H1 (cell line): ENCODE measurements around the gene PEAK1. TPM values are rescaled to one million over a fixed set of nuclear protein-coding genes. Genes with fewer than 3 reads are reported as not detected.

Experiments used
- CTCF ChIA-PET: fragments of 300-600 bp; sonication (Branson Sonifier 250); formaldehyde crosslinking; loops from one replicate; lab custom pipeline; 2021; ENCODE audit not compliant: partially characterized antibody; lab: Charles Lee
- POLR2A ChIA-PET: fragments of 300-600 bp; sonication (Branson Sonifier 250); formaldehyde crosslinking; loops from one replicate; lab custom pipeline; 2021; ENCODE audit warnings: inconsistent platforms; ENCODE audit not compliant: partially characterized antibody; lab: Charles Lee
- DNase-seq, 2 experiments: peaks; one replicate each; pipeline versions ENCODE4 v3.0.0 to v3.0.0-alpha.2; 2010 to 2022; ENCODE audit warnings: low spot score in 2 of 2, low read depth in 1 of 2, mixed read lengths in 1 of 2
- FAIRE-seq: peaks from 2 replicates; lab custom pipeline; 2011; peaks lifted over from hg19 to GRCh38; lab: Jason Lieb, UNC
- H2AFZ ChIP-seq: 2 replicates; pipeline ENCODE4 v1.8.1; 2012; ENCODE audit warnings: low read length, inconsistent platforms
- H2AK5ac ChIP-seq: 2 replicates; pipeline ENCODE4 v1.6.1; 2013; ENCODE audit warnings: low read depth, low read length
- H2BK120ac ChIP-seq: replicated peaks from 2 replicates; pipeline ENCODE3; 2013; ENCODE audit warnings: low read depth, low read length, inconsistent platforms
- H2BK12ac ChIP-seq: 2 replicates; pipeline ENCODE4 v1.6.1; 2013; ENCODE audit warnings: low read depth, low read length
- H2BK15ac ChIP-seq: 2 replicates; pipeline ENCODE4 v1.6.1; 2013; ENCODE audit warnings: low read length
- H2BK20ac ChIP-seq: 2 replicates; pipeline ENCODE4 v1.6.1; 2013; ENCODE audit warnings: low read length
- H2BK5ac ChIP-seq: 2 replicates; pipeline ENCODE4 v1.6.1; 2013; ENCODE audit warnings: low read depth, low read length
- H3K14ac ChIP-seq: 2 replicates; pipeline ENCODE4 v1.6.1; 2013; ENCODE audit warnings: inconsistent platforms; ENCODE audit not compliant: insufficient read length
- H3K18ac ChIP-seq: 2 replicates; pipeline ENCODE4 v1.6.1; 2013; ENCODE audit warnings: low read length; ENCODE audit errors: extremely low read depth
- H3K23ac ChIP-seq: 2 replicates; pipeline ENCODE4 v1.6.1; 2013; ENCODE audit warnings: inconsistent platforms; ENCODE audit not compliant: insufficient read length
- H3K23me2 ChIP-seq: 2 replicates; pipeline ENCODE4 v1.6.1; 2013; ENCODE audit warnings: low read depth, low read length
- H3K27ac ChIP-seq: 2 replicates; pipeline ENCODE4 v1.6.1; 2011; ENCODE audit warnings: low read depth, low read length, inconsistent platforms
- H3K27me3 ChIP-seq, 4 experiments: replicated peaks in 1 of 4; 1 replicate in 1 of 4; 2 replicates in 3 of 4; pipeline versions ENCODE4 v1.6.1 to v1.8.1; 2011 to 2013; ENCODE audit warnings: low read length in 3 of 4, mild to moderate bottlenecking in 3 of 4, inconsistent platforms in 2 of 4, mixed read lengths in 2 of 4, moderate library complexity in 1 of 4; ENCODE audit not compliant: control insufficient read depth in 3 of 4, insufficient read depth in 3 of 4; ENCODE audit errors: extremely low read depth in 1 of 4
- H3K36me3 ChIP-seq, 4 experiments: 2 replicates each; pipeline versions ENCODE4 v1.6.1 to v1.8.1; 2011 to 2013; ENCODE audit warnings: mild to moderate bottlenecking in 4 of 4, low read length in 3 of 4, moderate library complexity in 2 of 4, control low read depth in 1 of 4, inconsistent platforms in 1 of 4; ENCODE audit not compliant: insufficient read depth in 4 of 4, control insufficient read depth in 2 of 4
- H3K4ac ChIP-seq: replicated peaks from 2 replicates; pipeline ENCODE3; 2013; ENCODE audit warnings: low read length, low read depth, mixed read lengths, inconsistent platforms; ENCODE audit not compliant: insufficient read length
- H3K4me1 ChIP-seq, 4 experiments: replicated peaks in 1 of 4; 1 replicate in 1 of 4; 2 replicates in 3 of 4; pipeline versions ENCODE4 v1.6.1 to v1.8.1; 2011 to 2013; ENCODE audit warnings: low read length in 3 of 4, inconsistent platforms in 2 of 4, mixed read lengths in 1 of 4; ENCODE audit not compliant: insufficient read depth in 4 of 4, control insufficient read depth in 3 of 4
- H3K4me2 ChIP-seq, 2 experiments: 2 replicates each; pipeline versions ENCODE4 v1.6.1 to v1.8.1; 2011 to 2013; ENCODE audit warnings: low read depth in 2 of 2, low read length in 2 of 2, control low read depth in 1 of 2, inconsistent platforms in 1 of 2, mild to moderate bottlenecking in 1 of 2; ENCODE audit not compliant: insufficient read depth in 1 of 2
- H3K4me3 ChIP-seq, 4 experiments: fragments of 200-600, 300-600 bp in 1 of 4; sonication (generic), shearing (Covaris generic), sonication (Bioruptor Twin) in 1 of 4; 2 replicates each; pipeline versions ENCODE4 v1.5.1 to v1.8.1; 2011 to 2016; ENCODE audit warnings: low read length in 4 of 4, low read depth in 3 of 4, control low read depth in 2 of 4, inconsistent platforms in 2 of 4, mild to moderate bottlenecking in 2 of 4, mixed read lengths in 1 of 4, moderate library complexity in 1 of 4; ENCODE audit not compliant: insufficient read depth in 2 of 4; ENCODE audit errors: extremely low read depth in 1 of 4
- H3K56ac ChIP-seq: replicated peaks from 2 replicates; pipeline ENCODE3; 2013; ENCODE audit warnings: low read depth, mild to moderate bottlenecking, mixed read lengths, low read length, inconsistent platforms; ENCODE audit not compliant: insufficient read length
- H3K79me1 ChIP-seq: 2 replicates; pipeline ENCODE4 v1.6.1; 2013; ENCODE audit warnings: low read depth, low read length, control low read depth
- H3K79me2 ChIP-seq, 2 experiments: 2 replicates each; pipeline versions ENCODE4 v1.6.1 to v1.8.1; 2012 to 2013; ENCODE audit warnings: low read length in 2 of 2, mild to moderate bottlenecking in 2 of 2, inconsistent platforms in 1 of 2; ENCODE audit not compliant: insufficient read depth in 2 of 2, control insufficient read depth in 1 of 2
- H3K9ac ChIP-seq, 4 experiments: replicated peaks in 1 of 4; 1 replicate in 1 of 4; 2 replicates in 3 of 4; pipeline versions ENCODE4 v1.6.1 to v1.8.1; 2011 to 2013; ENCODE audit warnings: low read depth in 3 of 4, low read length in 3 of 4, control low read depth in 2 of 4, mild to moderate bottlenecking in 2 of 4, moderate library complexity in 2 of 4, inconsistent platforms in 1 of 4; ENCODE audit errors: extremely low read depth in 1 of 4
- H3K9me3 ChIP-seq, 2 experiments: 2 replicates each; pipeline versions ENCODE4 v1.6.1 to v1.8.1; 2012 to 2013; ENCODE audit warnings: mild to moderate bottlenecking in 2 of 2, moderate library complexity in 2 of 2, control low read depth in 1 of 2, inconsistent platforms in 1 of 2, low read depth in 1 of 2, low read length in 1 of 2, mixed read lengths in 1 of 2; ENCODE audit not compliant: insufficient read depth in 2 of 2
- H4K20me1 ChIP-seq, 2 experiments: replicated peaks in 1 of 2; 2 replicates each; pipeline versions ENCODE3 to v1.8.1; 2011 to 2013; ENCODE audit warnings: inconsistent platforms in 2 of 2, low read length in 2 of 2, mild to moderate bottlenecking in 1 of 2; ENCODE audit not compliant: insufficient read depth in 2 of 2, control insufficient read depth in 1 of 2
- H4K5ac ChIP-seq: 2 replicates; pipeline ENCODE4 v1.6.1; 2013; ENCODE audit warnings: low read length, low read depth, mixed read lengths, inconsistent platforms; ENCODE audit not compliant: insufficient read length
- H4K8ac ChIP-seq: 2 replicates; pipeline ENCODE4 v1.8.0; 2013; ENCODE audit warnings: mild to moderate bottlenecking, moderate library complexity, low read length, inconsistent platforms; ENCODE audit not compliant: insufficient read depth; ENCODE audit errors: extremely low read depth
- H4K91ac ChIP-seq: replicated peaks from 2 replicates; pipeline ENCODE3; 2013; ENCODE audit warnings: low read length, mixed read lengths, inconsistent platforms; ENCODE audit not compliant: insufficient read length
- CTBP2 ChIP-seq: IDR thresholded peaks from 2 replicates; pipeline ENCODE4 v1.7.0; 2011; ENCODE audit warnings: borderline replicate concordance, mild to moderate bottlenecking, moderate library complexity, mixed read lengths, low read length; ENCODE audit not compliant: insufficient read depth, insufficient read length
- CTCF ChIP-seq, 3 experiments: IDR thresholded peaks; 1 replicate in 2 of 3; 2 replicates in 1 of 3; pipeline versions ENCODE4 v1.5.1 to v1.6.1; 2011; ENCODE audit warnings: low read length in 3 of 3, mild to moderate bottlenecking in 3 of 3, inconsistent platforms in 2 of 3, low read depth in 1 of 3, moderate library complexity in 1 of 3; ENCODE audit not compliant: insufficient read depth in 1 of 3; ENCODE audit errors: control extremely low read depth in 1 of 3
- EGR1 ChIP-seq: IDR thresholded peaks from 2 replicates; pipeline ENCODE4 v1.6.1; 2011; ENCODE audit warnings: low read depth, low read length, borderline replicate concordance
- HDAC6 ChIP-seq: IDR thresholded peaks from one replicate; pipeline ENCODE4 v1.7.1; 2012; ENCODE audit warnings: low read depth, mild to moderate bottlenecking, inconsistent platforms, low read length, moderate library complexity
- KDM1A ChIP-seq: fragments of 200-600, 300-600 bp; sonication (generic); IDR thresholded peaks from 2 replicates; pipeline ENCODE4 v1.7.1; 2016; ENCODE audit warnings: mild to moderate bottlenecking, low read length, borderline replicate concordance
- POLR2A ChIP-seq, 2 experiments: IDR thresholded peaks; 1 replicate in 1 of 2; 2 replicates in 1 of 2; pipeline ENCODE4 v1.6.1; 2011; ENCODE audit warnings: low read depth in 2 of 2, low read length in 2 of 2, mild to moderate bottlenecking in 2 of 2; ENCODE audit errors: control extremely low read depth in 1 of 2
- POLR2AphosphoS5 ChIP-seq: IDR thresholded peaks from 2 replicates; pipeline ENCODE4 v1.6.1; 2011; ENCODE audit warnings: low read depth, low read length
- TEAD4 ChIP-seq: IDR thresholded peaks from 2 replicates; pipeline ENCODE4 v1.6.1; 2012; ENCODE audit warnings: low read depth, low read length, inconsistent platforms, mixed read lengths
- WGBS, 2 experiments: shearing (Covaris generic) in 1 of 2; methylation state at CpG; one replicate each; pipeline versions ENCODE4 v1.1.6 to v1.1.7; 2013 to 2015; ENCODE audit warnings: low lambda C conversion rate in 2 of 2, mixed read lengths in 2 of 2, inconsistent platforms in 1 of 2, low coverage in 1 of 2, missing lambda C conversion rate in 1 of 2; ENCODE audit not compliant: insufficient replicate concordance in 2 of 2, insufficient coverage in 1 of 2, insufficient read length in 1 of 2; ENCODE audit errors: extremely low coverage in 1 of 2, missing lambda C conversion rate in 1 of 2; 5-methylcytosine and 5-hydroxymethylcytosine counted together
- polyA plus RNA-seq, 7 experiments: library from polyadenylated mRNA; depleted of rRNA in 3 of 7; stranded (reverse) in 5 of 7; unstranded in 2 of 7; fragments of >200 nt in 5 of 7; fragments of 200-250 nt in 2 of 7; gene quantifications; 1 replicate in 5 of 7; 2 replicates in 1 of 7; 4 replicates in 1 of 7; pipeline versions ENCODE4 v1.2.1 to v1.2.3, GENCODE V29; 2011 to 2013; ENCODE audit warnings: missing spikeins in 2 of 7, mixed read lengths in 2 of 7
- total RNA-seq: library from RNA; stranded (reverse); fragmentation: NEBNext Ultra II Directional; extraction: Animal tissue kit (Norgen Biotek cat#: 25700); gene quantifications from 2 replicates; pipeline ENCODE4 v1.2.1, GENCODE V29; 2021

The PEAK1 gene
- total and polyA plus RNA-seq, 2 of the 8 experiments (the other 6 are each of a cell fraction or from before 2014, with no cell fraction given), result 8.8 to 44.8 TPM

DNA sequence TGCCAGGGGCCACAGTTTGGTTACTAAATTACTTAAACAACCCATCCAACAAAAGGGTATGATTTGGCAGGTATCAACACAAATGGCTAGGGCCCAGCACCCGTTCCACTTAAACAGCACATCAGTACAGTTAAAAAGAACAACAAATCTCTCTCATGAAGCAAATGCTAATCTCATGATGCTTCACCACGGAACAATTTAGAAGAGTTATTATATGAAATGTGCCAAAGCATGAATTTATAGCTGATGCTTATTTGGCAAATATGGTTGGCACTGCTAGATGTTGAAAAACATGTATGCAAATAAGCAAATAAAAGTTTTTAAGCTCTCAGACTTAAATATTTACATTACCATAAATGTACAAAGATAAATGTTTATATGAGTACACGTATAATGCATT is 2.3 kb downstream of the PEAK1 start:
- TF ChIP-seq CTBP2 (no peak), HDAC6 (no peak), CTCF (IDR thresholded peaks at IDR 0.05; ENCODE audit: control extremely low read depth in 1 of 3, insufficient read depth in 1 of 3, low read depth in 1 of 3, low read length in 3 of 3) (no peak), POLR2A (IDR thresholded peaks at IDR 0.05; ENCODE audit: control extremely low read depth in 1 of 2, low read depth in 2 of 2, low read length in 2 of 2) (no peak), POLR2AphosphoS5 (no peak), EGR1 (no peak), TEAD4 (no peak), KDM1A (no peak)
- Histone ChIP-seq H3K23ac (no peak overlapping the region), H3K79me2 (peaks cover 0 to 80% of the 10 kb centered on the region in 2 experiments; a peak in 3 of 4 replicates), H2BK20ac (no peak overlapping the region), H3K27me3 (no peaks in the 10 kb centered on the region), H2BK12ac (no peak overlapping the region), H3K4me3 (no peak overlapping the region), H2BK15ac (no peak overlapping the region), H3K56ac (no peak overlapping the region), H3K79me1 (peaks cover 2% of the 10 kb centered on the region; the same call in 1 of the 2 replicates), H3K9ac (no peak overlapping the region), H4K8ac (no peak overlapping the region), H2BK5ac (no peak overlapping the region), H3K18ac (no peak overlapping the region), H2AK5ac (no peak overlapping the region), H4K20me1 (peaks cover 13 to 17% of the 10 kb centered on the region in 2 experiments), H4K91ac (no peak overlapping the region), H2BK120ac (no peak overlapping the region), H3K4me1 (peaks cover 0 to 19% (median 9%) of the 10 kb centered on the region in 4 experiments; a peak in 4 of 7 replicates), H3K36me3 (no peaks in the 10 kb centered on the region), H3K4me2 (no peak overlapping the region), H2AFZ (no peak overlapping the region), H3K14ac (no peak overlapping the region), H3K27ac (no peak overlapping the region), H3K23me2 (peaks cover 10% of the 10 kb centered on the region; the same call in 1 of the 2 replicates), H4K5ac (no peak overlapping the region), H3K4ac (no peak overlapping the region), H3K9me3 (no peaks in the 10 kb centered on the region)
- CTCF ChIA-PET, result no interaction called here
- DNase-seq, result no peak
- WGBS, 2 experiments, result 89% methylated on average over 3 of the region's 3 CpGs; no CpG with 5 or more reads in 1 of the 2 experiments
- no peak for FAIRE-seq
- POLR2A ChIA-PET, result interaction anchor here (0.9 kb wide), 1 partner anchor 8 kb away, joined by 3 read pairs; no protein-coding TSS in a partner anchor
